ENCODE measurements around the gene SLC13A5. TPM values are rescaled to one million over a fixed set of nuclear protein-coding genes. Genes with fewer than 3 reads are reported as not detected.
A peak's percentile ranks its signal among the peaks of the same experiment; 100 is the strongest.
"Not testable (repeated sequence)": the region's sequence is repeated elsewhere in the genome, so short reads cannot be mapped to it uniquely, and the experiment has no call there.

The SLC13A5 gene
- total RNA-seq, 4 donors from 2014 or later = 0.61 to 2.8 TPM; not detected in 2

DNA sequence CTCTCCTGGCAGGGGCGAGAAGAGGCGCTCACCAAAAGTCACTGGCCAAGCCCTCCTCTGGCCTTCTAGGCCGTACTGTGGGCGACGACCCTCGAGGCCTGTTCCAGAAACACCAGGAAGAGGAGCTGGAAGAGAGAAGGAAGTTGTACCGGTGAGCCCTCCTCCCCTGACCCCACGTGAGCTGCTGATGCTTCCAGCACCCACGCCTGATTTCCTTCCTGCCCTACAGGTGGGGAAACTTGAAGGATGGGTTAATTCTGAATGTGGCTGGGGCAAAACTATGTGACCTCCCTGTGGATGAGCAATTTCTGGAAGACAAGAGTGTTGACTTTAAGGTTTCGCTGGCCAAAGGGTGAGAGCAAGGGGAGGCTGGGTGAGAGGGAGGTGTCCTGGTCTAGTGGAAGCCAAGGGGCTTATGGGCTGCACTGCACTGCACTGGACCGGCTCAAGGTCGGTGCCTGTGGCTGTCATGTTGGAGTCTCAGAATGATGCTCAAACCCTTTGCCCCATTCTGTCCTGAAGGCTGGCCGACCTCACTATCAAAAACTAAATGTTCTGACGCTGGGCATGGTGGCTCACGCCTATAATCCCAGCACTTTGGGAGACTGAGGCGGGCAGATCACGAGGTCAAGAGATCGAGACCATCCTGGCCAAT is 55.4 kb downstream of the SLC13A5 start:
- Histone ChIP-seq H3K4me1 (no peaks in the 10 kb centered on the region), H3K4me3 (no peak overlapping the region), H3K36me3 (no peaks in the 10 kb centered on the region), H3K9me3 (no peaks in the 10 kb centered on the region), H3K27ac (no peak overlapping the region), H3K27me3 (no peaks in the 10 kb centered on the region)
- no peak for DNase-seq
- no peak for TF ChIP-seq POLR2A (IDR thresholded peaks at IDR 0.05)
- TF ChIP-seq, protein P1, sequence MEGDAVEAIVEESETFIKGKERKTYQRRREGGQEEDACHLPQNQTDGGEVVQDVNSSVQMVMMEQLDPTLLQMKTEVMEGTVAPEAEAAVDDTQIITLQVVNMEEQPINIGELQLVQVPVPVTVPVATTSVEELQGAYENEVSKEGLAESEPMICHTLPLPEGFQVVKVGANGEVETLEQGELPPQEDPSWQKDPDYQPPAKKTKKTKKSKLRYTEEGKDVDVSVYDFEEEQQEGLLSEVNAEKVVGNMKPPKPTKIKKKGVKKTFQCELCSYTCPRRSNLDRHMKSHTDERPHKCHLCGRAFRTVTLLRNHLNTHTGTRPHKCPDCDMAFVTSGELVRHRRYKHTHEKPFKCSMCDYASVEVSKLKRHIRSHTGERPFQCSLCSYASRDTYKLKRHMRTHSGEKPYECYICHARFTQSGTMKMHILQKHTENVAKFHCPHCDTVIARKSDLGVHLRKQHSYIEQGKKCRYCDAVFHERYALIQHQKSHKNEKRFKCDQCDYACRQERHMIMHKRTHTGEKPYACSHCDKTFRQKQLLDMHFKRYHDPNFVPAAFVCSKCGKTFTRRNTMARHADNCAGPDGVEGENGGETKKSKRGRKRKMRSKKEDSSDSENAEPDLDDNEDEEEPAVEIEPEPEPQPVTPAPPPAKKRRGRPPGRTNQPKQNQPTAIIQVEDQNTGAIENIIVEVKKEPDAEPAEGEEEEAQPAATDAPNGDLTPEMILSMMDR (IDR thresholded peaks at IDR 0.05) = no peak
- intact Hi-C loops (cut with DNase I; ENCODE audit: low total_unique reads) = no loop called here

DNA sequence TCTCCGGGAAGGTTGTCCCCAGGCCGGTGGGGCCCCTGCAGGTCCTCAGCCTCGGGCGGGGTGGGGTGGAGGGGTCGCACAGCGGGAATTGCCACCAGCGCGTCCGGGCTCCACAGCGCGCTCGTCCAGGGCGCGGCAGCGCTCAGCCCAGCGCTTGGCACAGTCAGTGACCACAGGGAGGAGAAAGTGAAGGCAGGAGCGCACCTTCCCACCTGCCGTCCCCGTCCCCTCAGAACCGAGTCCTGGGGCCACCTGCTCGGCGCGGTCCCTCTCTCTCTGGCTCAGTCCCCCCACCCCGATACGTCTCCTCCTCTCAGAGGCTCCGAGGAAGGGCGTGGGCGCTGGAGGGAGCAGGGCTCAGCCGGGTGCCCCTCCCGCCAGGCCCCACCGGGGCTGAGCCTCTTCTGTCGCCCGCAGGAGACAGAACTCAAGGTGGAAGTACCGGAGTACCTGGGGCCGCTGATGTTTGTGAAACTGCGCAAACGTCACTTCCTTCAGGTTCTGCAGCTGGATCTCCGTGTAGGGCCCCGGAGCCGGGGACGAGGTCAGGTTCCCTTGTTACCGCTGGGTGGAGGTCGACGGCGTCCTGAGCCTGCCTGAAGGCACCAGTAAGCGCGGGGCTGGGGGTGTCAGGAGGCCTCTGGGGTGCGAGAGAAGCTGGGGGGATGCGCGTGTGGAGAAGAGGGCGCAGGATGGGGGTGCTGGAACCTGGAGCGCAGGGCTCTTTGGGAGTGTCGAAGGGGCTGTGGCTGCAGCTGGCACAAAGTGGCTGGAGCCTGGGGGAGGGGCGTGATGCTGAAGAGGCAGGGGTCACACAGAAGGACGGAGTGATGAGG is 56.2 kb downstream of the SLC13A5 start:
- H3K36me3 ChIP-seq; H3K4me3 ChIP-seq; DNase-seq; intact Hi-C loops (cut with DNase I; ENCODE audit: low total_unique reads); H3K27ac ChIP-seq; H3K27me3 ChIP-seq; H3K9me3 ChIP-seq; H3K4me1 ChIP-seq: not testable (repeated sequence)

GRCh38 chr17:6655732-6656361 is 57.3 kb downstream of the SLC13A5 start:
- H3K36me3 ChIP-seq, H3K27me3 ChIP-seq: not testable (repeated sequence)

DNA sequence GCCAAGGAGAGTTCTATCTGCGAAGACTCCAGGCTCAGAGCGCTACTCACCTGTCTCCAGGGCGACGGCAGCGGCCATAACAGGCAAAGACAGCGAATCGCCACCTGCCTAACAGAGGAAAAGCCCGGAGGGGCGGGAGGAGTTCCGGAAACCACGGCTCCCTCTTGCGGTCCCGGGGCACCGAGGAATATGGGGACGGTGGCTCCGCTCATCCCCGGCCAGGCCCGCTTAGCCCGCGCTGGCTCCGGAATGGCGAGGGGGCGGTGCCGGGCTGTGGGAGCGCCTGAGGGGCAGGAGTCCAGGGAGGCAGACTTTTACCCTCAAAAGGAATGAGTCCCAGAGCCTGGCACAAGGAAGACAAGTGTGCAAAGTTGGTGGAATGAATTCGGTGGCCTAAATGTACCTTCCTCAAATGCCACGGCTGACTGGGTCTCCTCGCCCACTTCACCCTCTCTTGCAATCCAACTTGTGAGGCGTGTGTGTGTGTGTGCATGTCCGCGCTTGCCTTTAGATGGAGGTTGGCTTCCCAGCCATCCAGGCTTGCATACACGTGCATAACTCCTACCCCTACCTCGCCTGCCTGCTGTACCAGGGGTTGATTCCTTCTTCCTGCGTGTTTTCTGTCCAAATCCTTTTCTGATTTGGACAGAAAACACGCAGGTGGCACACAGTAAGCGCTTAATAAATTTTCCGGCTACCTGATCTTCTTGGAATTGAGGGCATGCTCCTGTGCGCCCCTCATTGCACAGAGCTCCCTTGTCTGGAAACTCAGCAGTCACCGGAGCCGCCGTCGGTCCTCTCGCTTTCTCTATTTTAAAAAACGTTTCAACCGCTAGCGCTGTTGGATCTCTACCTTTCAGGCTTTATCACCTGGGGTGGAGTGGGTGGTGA is 58.1 kb downstream of the SLC13A5 start:
- intact Hi-C loops (cut with DNase I; ENCODE audit: low total_unique reads) = no loop called here
- Histone ChIP-seq H3K27ac (no peak overlapping the region), H3K9me3 (no peaks in the 10 kb centered on the region), H3K36me3 (no peaks in the 10 kb centered on the region), H3K27me3 (no peaks in the 10 kb centered on the region), H3K4me1 (peaks cover 0 to 6% of the 10 kb centered on the region in 2 donors), H3K4me3 (no peak overlapping the region)
- TF ChIP-seq, protein P1 (IDR thresholded peaks at IDR 0.05) = no peak
- TF ChIP-seq POLR2A (IDR thresholded peaks at IDR 0.05) = no peak
- no peak for DNase-seq

More at GRCh38 chr17:6655732-6656361, 57.3 kb downstream of the SLC13A5 start:
- H3K4me3 ChIP-seq; H3K9me3 ChIP-seq; intact Hi-C loops (cut with DNase I; ENCODE audit: low total_unique reads); H3K27ac ChIP-seq; DNase-seq; H3K4me1 ChIP-seq: not testable (repeated sequence)

DNA sequence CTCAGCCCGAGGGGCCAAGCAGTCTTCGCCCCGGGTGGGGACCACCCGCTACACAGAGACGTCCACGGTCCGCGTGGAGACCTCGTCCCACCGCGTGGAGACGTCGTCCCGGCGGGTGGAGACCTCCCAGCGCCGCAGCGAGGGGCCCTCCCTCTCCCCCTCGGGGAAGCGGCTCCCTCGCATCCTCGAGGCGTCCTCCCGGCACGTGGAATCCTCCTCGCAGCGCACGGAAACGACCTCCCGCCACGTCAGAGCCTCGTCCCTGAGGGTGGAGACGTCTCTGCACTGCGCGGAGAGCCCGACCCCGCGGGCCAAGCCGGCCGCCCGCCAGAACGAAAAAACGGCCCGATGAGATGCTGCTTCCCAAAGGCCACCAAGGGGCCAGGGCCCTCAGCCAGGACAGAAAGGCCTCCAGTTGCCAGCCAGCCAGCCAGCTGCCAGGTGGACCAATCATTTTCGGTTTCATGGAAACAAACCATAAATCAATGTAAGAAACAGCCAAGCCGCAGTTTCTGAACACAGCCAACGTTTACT is 61.2 kb downstream of the SLC13A5 start:
- intact Hi-C loops (cut with DNase I; ENCODE audit: low total_unique reads) = no loop called here
- Histone ChIP-seq H3K9me3 (no peaks in the 10 kb centered on the region), H3K27ac (peak overlapping the region; percentile 72 to 77), H3K4me1 (peaks cover 0 to 8% of the 10 kb centered on the region in 2 donors), H3K4me3 (peak overlapping the region; percentile 70 to 85), H3K36me3 (no peaks in the 10 kb centered on the region), H3K27me3 (no peaks in the 10 kb centered on the region)
- no peak for TF ChIP-seq POLR2A (IDR thresholded peaks at IDR 0.05)
- TF ChIP-seq, protein P1 (IDR thresholded peaks at IDR 0.05) = peak in 1 of 4 experiments; percentile 9
- DNase-seq = peak; percentile 63 to 84
